Cardiac ventricle fibroblast (primary cell): Measurements from ENCODE around the gene CEACAM7. TPM values are rescaled to one million over a fixed set of nuclear protein-coding genes. Genes with fewer than 3 reads are reported as not detected.

ENCODE experiments used
- total RNA-seq: library from RNA; depleted of rRNA; stranded (reverse); fragments of >200 nt; gene quantifications from 2 replicates; pipeline ENCODE4 v1.2.3, GENCODE V29; 2015

CEACAM7 gene
- total RNA-seq: not detected in 2 replicates

GRCh38 chr19:41688098-41688497 is at the start of gene CEACAM7:
TSS of gene CEACAM7 (minus strand) at chr19:41688270. CDS start at chr19:41688165, 105 bp downstream.

DNA sequence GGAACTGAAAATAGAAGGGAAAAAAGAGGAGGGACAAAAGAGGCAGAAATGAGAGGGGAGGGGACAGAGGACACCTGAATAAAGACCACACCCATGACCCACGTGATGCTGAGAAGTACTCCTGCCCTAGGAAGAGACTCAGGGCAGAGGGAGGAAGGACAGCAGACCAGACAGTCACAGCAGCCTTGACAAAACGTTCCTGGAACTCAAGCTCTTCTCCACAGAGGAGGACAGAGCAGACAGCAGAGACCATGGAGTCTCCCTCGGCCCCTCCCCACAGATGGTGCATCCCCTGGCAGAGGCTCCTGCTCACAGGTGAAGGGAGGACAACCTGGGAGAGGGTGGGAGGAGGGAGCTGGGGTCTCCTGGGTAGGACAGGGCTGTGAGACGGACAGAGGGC is 20.4 kb upstream of the CEACAM7 start, which contains the start of gene CEACAM5:
Gene CEACAM5 (plus strand): TSS at position 146 of the 400 bp plus-strand sequence. CDS start 106 bp downstream, at position 252.

DNA sequence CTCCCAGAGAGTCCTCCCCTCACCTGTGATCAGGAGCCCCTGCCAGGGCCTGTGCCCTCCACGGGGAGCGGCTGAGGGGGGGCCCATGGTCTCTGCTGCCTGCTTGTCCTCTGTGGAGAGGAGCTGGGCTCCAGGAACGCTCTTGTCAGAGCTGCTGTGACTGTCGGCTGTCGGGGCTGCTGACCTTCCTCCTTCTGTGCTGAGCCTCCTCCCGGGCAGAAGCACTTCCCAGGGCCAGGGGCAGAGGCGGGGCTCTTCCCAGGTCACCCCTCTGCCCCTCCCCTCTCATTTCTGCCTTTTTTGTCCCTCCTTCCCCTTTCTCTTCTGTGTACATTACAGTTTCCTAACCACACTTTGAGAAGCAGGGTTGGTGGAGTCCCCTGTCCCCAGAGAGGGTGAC is 61.2 kb downstream of the CEACAM7 start, which contains the start of gene CEACAM4:
Gene CEACAM4 (minus strand): TSS at position 198 of the 400 bp plus-strand sequence. CDS start 111 bp downstream, at position 87.

Other genes starting within 250 kb of the CEACAM7 start
- 28.8 and 31.2 TPM in 2 replicates for gene DMAC2, start 248.4 kb downstream of the CEACAM7 start, total RNA-seq
- gene ERICH4, start 245.1 kb downstream of the CEACAM7 start, total RNA-seq: not detected in 2 replicates
- gene CEACAM21, start 112.1 kb downstream of the CEACAM7 start, total RNA-seq: not detected in 2 replicates
- not detected in 2 replicates for gene CEACAM4, start 61.2 kb downstream of the CEACAM7 start, total RNA-seq
- not detected in 2 replicates for gene CEACAM5, start 20.4 kb upstream of the CEACAM7 start, total RNA-seq
- gene CEACAM6, start 67.3 kb upstream of the CEACAM7 start, total RNA-seq: not detected in 2 replicates
- gene CEACAM3, start 108.3 kb upstream of the CEACAM7 start, total RNA-seq: not detected in 2 replicates
- gene LYPD4, start 156.4 kb upstream of the CEACAM7 start, total RNA-seq: not detected in 2 replicates
- not detected in 2 replicates for gene DMRTC2, start 156.8 kb upstream of the CEACAM7 start, total RNA-seq
- gene RPS19, start 172.0 kb upstream of the CEACAM7 start, total RNA-seq: 935 and 1,538 TPM in 2 replicates
- not detected in 2 replicates for gene CD79A, start 189.0 kb upstream of the CEACAM7 start, total RNA-seq
- gene ARHGEF1, start 194.9 kb upstream of the CEACAM7 start, total RNA-seq: 37.6 and 50.6 TPM in 2 replicates
- 0.06 TPM in 1 of 2 replicates, not detected in the other for gene ERFL, start 240.2 kb upstream of the CEACAM7 start, total RNA-seq